Stimulated activated CD8-positive, alpha-beta memory T cell treated with anti-CD3 and anti-CD28 coated beads, Interleukin-2, amount 100 ng/mL, for 48 hours (primary cell): ENCODE data around the gene KLK5.
"Not testable (repeated sequence)": the region's sequence is repeated elsewhere in the genome, so short reads cannot be mapped to it uniquely, and the experiment has no call there.

Source experiments
- DNase-seq, 2 donors: peaks; one replicate each; pipeline ENCODE4 v3.0.0-alpha.2; 2020; ENCODE audit warnings: low read depth in 2 of 2

KLK5 gene, protein sequence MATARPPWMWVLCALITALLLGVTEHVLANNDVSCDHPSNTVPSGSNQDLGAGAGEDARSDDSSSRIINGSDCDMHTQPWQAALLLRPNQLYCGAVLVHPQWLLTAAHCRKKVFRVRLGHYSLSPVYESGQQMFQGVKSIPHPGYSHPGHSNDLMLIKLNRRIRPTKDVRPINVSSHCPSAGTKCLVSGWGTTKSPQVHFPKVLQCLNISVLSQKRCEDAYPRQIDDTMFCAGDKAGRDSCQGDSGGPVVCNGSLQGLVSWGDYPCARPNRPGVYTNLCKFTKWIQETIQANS

DNA sequence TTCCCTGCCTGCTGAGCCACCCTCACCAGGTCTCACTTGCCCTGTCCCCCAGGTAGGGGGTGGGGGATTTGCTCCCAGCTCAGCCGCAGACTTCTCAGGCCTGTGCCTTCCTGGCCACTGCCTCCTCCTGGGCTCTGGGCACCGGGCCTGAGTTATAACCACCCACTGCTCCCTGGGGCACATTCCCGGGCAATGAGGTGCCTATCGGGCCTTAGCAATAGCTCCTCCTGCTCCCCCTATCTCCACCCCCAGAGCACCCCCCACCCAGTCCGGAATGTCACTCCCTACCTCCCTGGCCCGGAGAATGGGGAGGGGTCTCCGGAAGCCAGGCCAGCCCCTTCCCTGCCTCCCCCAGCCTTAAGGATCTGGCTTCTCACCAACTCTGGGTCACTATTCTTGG, at the start of gene KLK5:
TSS of gene KLK5 (minus strand) at position 129 of the 400 bp plus-strand sequence. CDS start 381 bp downstream, outside the sequence.
- no peak for DNase-seq

DNA sequence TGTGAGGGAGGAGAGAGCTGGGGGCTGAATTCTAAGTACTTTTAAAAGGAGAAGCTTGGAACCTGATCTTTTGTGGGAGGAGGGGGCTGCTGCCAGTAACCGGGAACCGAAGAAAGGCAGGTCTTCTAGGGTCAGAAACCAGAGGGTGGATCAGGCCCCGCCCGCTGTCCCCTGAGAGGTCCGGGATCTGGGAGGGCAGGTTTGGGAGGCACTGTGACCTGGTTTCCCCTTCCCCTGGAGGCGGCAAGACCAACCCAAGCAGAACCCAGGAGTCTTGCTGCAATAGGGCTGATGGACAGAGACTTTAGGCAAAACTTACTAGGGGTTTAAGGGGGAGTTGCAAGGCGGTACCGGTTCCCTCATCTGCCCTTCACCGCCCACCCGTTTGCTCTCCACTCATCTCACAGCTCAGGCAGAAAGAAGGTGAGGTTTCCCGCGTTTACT, 49.3 kb upstream of the KLK5 start:
- no peak for DNase-seq

DNA sequence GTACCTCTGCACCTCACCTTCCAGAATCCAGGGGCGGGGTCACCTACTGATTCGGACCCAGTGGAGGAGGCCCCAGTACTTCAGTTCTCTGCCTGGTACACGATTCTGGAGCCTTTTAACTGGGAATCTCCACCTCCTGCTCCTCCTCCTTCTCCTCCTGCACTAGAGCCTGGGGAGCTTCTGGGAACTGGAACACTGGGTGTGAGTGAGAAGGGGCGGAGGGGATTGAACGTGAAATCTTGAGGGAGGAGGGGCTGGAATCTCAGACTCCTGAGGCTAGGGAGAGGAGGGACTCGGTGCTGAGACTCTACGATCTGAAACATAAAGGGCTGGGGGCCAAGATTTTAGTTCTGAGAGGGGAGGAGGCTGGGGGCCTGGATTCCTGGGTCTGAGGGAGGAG, 48.7 kb upstream of the KLK5 start, which contains the start of gene KLK8:
TSS of gene KLK8 (minus strand) at position 90 of the 400 bp plus-strand sequence. CDS start 437 bp downstream, outside the sequence.
- no peak for DNase-seq

DNA sequence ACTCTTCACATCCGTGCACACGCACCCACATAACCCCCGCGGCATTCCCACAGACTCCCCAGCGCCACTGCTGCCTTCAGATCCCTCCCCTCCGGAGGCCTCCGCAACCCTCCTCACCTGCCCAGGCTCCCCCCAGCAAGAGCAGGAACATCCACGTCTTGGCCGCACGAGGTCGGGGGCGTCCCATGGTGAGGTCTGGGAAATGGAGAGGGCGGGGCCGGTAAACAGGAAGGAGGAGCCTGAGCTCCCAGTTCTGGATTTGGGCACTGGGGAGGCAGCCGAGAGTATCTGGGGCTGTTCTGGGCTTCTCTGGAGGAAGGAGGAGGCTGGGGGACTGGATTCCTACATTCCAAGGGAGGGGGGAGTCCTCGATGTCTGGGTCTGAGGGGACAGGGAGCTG, 48.1 kb upstream of the KLK5 start:
- DNase-seq = no peak

DNA sequence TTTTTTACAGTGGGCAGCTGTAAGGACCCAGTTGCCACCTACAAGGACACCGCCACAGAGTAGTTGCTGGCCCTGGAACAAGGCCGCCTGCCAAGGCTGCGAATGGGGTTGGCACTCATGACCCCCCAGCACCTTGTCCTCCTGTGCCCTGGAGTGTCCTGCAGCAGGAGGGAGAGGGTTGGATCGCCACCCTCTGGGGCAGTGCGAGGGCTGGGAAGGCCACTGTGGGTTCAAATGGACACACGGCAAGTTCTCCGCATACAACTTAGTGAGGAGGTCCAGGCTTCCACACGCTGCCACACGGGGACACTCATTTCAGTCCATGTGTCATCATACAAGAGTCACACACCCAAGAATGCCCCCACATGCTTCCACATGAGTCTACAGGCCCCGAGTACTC, 47.6 kb upstream of the KLK5 start:
- no peak for DNase-seq

DNA sequence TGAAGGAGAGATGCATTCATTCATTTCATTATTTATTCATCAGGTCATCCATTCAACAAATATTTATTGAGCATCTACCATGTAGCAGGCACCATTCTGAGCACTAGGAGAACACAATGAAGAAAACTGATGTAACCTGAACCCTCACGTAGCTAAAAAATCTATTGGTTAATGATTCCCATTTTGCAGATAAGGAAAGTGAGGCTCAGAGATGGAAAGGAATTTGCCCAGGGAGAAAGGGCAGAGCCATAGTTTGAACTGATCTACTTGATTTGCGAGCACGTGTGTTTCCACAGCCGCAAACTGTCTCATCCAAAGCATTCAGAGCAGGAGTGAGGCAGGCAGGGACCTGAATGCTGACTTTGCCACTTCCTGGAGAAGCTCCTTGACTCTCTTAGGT, 45.8 kb upstream of the KLK5 start:
- no peak for DNase-seq

DNA sequence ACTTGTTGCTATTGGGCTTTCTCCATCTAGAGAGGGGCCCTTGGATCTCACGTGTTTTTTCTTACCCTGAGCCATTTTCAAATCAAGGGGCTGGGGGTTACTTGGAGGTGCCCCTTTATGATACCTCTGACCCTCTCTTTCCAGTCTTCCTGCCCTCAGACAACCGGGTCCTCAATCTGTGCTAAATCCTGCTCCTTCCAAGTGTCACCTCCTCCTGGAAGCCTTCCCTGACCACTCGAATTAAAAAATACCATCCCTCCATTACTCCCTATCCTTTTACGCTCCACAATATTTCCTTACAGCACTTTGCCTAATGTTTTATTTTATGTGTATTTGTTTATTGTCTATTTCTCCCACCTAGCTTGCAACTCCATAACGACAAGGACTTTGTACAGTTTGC, 45.2 kb upstream of the KLK5 start:
- DNase-seq = no peak

DNA sequence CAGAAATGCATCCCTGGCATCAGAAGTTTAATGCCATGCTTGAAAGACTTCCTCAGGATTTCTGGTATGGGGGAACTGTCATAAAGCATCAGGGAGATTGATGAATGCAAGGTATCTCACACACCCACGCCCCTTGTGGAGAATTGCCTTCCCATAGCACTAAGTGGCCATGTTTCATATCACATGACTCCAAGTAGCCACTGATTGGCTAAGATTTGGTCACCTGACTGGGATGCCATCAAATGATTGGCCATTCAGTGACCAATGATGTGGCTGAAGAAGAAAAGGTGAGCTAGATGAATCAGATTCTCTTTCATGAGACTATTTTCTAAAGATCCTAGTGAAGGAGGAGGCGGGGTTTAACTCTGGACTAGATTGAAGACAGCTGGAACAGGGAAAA, 41.3 kb upstream of the KLK5 start:
- DNase-seq = no peak

DNA sequence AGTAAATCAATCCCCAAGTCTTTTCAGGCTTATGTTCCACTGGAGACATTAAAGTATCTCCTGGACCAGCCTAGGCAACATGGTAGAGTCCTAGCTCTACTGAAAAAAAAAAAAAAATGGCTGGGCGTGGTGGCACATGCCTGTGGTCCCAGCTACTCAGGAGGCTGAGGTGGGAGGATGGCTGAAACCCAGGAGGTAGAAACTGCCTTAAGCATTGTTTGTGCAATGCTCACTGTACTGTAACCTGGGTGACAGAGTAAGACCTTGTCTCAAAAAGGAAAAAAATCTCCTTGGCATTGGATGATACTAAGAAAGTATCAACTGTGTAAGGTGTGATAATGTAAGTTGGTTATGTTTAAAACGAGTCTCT, 39.8 kb upstream of the KLK5 start:
- DNase-seq = no peak

DNA sequence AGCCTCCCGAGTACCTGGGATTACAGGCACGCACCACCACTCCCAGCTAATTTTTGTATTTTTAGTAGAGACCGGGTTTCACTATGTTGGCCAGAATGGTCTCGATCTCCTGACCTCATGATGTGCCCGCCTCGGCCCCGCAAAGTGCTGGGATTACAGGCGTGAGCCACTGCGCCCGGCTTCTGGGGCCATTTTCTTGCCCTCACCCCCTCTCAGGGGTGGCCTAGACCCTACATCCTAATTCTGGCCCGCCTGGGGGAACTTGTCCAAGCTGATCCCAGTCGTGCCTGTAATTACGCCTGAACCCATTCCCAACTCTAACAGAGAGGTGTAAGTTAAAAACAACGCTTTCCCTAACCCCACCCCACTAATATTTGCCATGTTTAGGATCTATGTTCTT, 31.6 kb upstream of the KLK5 start:
- DNase-seq = not testable (repeated sequence)

DNA sequence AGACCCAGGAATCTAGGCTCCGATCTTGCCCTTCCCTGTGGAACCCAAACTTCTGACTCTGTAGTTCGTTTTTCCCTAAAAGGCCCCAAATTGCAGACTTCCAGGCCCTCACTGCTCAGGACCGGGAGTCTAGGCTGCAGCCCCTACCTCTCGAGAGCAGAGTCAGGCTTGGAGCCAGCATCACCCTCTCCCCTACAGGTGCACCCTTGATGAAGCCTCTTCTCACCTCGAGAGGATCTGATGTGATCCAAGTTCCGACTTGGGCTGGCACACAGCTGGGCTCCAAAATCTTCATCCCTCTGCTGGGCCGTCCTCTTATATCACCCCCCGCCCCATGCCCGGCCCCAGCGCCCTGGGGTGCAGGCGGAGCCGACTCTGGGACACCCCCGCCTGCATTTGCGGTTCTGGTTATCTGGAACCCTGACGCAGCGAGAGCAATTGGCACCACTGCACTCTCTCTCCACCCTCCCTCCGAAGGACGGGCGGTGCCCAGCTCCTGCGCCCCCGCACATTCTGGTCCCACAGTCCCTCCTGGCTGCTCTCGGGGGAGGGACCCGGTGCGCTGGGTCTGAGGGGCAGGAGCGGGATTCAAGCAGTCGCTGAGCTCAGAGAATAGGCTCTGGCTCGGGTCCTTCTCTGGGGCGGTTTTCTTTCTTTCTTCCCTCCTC, 30.9 kb upstream of the KLK5 start, which contains the start of gene KLK7:
TSS of gene KLK7 (minus strand) at position 293 of the 668 bp plus-strand sequence. CDS start 1,518 bp downstream, outside the sequence.
- no peak for DNase-seq

DNA sequence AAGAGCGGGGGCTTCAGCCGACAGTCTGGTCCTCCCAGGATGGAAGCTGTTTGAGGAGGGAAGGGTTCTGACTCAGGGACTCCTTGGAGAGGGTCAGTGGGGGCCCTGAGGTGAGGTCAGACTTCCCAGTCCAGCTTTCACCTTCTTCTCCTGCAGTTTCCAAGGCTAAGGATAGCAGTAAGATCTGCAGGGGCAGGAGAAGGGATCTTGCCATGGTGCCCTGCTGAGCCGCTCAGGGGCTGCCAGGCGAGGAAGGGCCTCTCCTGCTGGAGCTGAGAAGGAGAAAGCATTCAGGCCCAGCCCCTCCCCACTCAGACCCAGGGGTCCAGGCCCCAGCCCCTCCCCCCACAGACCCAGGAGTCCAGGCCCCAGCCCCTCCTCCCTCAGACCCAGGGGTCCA, 29.3 kb upstream of the KLK5 start:
- no peak for DNase-seq

DNA sequence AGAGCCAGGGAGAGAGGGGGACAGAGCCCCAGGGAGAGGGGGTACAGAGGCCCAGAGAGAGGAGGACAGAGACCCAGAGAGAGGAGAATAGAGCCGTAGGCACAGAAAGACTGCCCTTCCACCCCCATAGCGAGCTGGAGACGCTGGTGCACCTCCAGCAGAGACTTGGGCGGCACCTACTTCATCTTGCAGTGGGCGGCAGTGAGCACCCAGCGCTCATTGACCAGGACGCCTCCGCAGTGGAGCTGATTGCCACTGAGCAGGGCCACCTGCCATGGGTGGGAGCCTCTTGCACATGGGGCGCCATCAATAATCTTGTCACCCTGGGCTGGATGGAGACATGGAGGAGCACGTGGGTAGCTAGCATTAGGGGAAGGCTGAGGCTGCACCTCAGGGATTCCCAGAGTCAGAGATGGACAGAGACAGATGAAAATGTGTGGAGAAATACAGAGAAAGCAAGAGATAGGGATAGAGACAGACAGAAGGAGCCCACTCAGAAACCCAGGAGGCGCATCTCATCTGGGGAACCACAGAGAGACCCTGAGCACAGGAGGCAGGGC, 28.8 kb upstream of the KLK5 start:
- DNase-seq = no peak

DNA sequence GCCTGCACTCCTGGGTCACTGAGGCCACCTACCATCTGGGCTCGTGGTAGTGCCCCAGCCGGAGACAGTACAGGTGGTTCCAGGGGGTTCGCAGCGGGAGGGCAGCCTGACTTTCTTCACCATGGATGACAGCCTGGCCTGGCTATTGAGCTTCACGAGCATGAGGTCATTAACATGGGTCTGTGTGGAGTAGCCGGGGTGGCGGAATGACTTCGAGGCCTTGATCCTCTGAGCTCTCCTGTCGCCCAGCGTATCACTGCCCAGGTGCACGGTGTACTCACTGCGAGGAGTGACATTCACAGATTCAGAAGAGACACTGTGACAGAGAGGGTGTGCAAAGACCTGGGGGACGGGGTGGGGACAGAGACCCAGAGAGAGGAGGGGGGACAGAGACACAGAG, 27.4 kb upstream of the KLK5 start:
- no peak for DNase-seq

DNA sequence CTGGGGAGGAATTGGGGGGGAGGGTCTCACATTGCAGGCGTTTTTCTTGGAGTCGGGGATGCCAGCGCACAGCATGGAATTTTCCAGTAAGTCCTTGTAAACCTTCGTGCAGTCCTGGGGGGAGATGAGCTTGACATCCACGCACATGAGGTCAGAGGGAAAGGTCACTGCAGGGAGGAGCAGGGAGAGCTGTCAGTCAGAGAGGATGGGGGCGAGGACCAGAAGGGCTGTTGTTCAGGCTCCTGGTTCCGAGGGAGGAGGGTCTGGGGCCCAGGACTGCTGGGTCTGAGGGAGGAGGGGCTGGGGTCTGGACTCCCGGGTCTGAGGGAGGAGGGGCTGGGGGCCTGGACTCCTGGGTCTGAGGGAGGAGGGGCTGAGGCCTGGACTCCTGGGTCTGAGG, 26.9 kb upstream of the KLK5 start:
- DNase-seq = no peak

DNA sequence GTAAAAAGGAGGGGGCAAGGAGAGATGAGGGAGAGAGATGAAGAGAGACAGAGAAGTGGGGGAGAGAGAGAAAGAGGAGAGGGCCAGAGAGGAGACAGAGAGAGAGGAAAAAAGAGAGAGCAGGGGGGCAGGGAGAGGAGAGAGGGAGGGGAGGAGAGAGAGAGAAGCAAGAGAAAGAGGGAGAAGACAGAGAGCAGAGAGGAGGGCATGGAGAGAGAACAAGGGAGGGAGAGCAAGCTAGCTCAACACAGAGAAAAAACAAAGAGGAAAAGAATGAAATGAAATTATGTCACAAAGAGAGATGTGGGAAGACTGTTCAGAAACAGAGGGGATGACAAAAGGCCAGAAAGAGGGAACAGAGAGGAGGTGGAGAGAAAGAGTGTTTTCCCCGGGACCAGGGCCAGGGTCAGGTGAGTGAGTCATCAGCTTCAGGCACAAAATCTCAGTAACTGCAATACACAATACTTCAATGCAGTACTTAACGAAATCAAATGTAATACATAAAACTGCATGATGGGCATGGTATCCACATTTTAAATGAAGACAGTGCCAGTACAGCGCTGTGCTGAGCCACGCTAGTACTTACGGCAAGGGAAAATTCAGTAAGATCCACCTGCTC, 26.0 kb upstream of the KLK5 start:
- DNase-seq = no peak

DNA sequence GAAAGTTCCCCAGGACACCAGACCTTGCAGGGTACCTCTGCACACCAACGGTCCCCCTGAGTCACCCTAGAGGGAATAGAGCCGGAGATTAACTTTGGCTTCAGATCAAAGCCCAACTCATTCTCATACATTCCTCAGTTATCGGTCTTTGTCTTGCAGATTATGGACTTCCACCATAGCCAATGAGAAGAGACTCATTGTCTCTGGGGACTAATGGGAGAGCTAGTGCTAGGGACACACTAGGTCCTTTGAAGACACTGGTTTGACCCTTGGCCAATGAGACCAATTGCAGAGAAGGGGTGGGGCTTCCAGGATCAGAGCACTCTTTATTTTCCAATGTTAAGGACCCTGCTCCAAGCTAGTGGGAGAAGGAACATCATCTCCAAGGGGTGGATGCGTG, 24.8 kb upstream of the KLK5 start:
- no peak for DNase-seq

DNA sequence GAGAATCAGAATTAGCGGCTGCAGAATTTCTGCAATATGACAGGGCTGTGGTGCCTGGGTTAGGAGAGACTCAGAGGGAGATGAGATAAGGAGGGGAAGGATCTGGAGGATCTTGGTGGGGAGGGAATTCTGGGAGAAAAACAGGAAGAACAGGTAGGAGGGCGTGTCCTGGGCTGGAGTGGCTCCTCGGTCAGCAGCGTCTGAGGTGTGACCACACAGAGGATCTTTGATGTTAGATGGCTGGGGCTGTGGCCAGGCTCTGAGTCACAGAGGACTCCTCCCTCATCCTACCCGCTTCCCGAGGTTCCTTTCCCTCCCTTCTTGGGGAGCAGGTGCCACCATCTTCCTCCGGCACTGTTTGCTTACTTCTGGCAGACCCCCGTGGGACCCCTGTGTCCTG, 22.9 kb upstream of the KLK5 start:
- no peak for DNase-seq

DNA sequence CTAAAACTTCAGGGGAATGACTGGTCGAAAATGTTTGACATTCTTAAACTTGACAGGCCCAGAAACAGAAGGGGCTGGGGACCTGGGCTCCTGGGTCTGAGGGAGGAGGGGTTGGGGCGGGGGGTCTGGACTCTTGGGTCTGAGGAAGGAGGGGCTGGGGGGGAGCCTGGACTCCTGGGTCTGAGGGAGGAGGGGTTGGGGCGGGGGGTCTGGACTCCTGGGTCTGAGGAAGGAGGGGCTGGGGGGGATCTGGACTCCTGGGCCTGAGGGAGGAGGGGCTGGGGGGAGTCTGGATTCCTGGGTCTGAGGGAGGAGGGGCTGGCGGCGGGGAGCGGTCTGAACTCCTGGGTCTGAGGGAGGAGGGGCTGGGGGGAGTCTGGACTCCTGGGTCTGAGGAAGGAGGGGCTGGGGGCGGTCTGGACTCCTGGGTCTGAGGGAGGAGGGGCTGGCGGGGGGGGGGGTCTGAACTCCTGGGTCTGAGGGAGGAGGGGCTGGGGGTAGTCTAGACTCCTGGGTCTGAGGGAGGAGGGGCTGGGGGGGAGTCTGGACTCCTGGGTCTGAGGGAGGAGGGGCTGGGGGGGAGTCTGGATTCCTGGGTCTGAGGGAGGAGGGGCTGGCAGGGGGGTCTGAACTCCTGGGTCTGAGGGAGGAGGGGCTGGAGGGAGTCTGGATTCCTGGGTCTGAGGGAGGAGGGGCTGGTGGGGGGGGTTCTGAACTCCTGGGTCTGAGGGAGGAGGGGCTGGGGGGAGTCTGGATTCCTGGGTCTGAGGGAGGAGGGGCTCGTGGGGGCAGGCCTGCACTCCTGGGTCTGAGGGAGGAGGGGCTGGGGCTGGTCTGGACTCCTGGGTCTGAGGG, 22.1 kb upstream of the KLK5 start:
- DNase-seq = no peak

DNA sequence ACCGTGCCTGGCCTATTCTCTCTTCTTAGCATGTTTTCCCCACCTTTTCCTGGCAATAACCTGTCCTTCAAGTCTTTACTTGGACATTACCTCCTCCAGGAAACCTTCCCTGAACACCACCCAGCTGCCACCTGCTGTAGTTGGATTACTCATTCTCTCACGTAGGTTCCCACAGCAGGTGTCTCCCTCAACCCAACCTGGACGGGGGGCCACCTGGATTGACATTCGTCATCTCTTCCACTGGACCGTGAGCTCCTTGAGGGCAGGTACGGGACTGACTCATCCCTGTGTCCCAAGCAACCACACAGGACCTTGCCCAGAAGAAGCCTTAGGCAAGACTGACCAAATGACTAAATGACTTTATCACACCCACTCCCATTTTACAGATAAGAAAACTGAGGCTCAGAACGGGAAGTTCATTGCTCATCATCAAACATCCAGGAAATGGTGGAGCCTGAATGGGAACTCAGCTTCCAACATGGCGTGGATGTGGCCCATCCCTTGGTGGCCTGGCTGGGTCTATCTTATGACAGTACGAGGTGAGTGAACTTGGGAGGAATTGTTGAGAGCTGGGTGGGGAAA, 20.0 kb upstream of the KLK5 start:
- DNase-seq = no peak

DNA sequence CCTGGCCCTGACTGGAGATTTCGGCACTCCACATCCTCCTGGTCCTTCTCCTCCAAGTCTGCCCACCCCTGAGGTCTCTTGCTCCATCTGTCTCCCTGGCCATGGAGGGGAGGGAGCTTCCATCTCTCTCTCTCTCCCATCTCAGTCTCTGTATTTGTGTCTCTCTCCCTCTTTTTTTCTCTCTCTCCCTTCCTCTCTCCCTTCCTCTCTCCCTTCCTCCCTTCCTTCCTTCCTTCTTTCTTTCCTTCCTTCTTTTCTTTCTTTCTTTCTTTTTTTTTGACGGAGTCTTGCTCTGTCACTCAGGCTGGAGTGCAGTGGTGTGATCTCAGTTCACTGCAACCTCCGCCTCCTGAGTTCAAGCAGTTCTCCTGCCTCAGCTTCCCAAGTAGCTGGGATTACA, 17.0 kb upstream of the KLK5 start:
- not testable (repeated sequence) for DNase-seq
